K562 (cell line): Measurements from ENCODE around the gene IQCC. TPM values are rescaled to one million over a fixed set of nuclear protein-coding genes. Genes with fewer than 3 reads are reported as not detected.

Source experiments
- CREB1 ChIP-seq, 2 experiments: sonication (generic) in 1 of 2; formaldehyde crosslinking in 1 of 2; IDR thresholded peaks; 2 replicates each; pipeline versions ENCODE4 v1.6.1 to v1.8.0; 2012 to 2022; ENCODE audit warnings: inconsistent platforms in 1 of 2, mild to moderate bottlenecking in 1 of 2, missing genetic modification reagents in 1 of 2, moderate library complexity in 1 of 2
- CREBBP ChIP-seq: IDR thresholded peaks from one replicate; pipeline ENCODE4 v1.6.1; 2012; ENCODE audit warnings: low read depth, mild to moderate bottlenecking, control low read depth, inconsistent platforms, low read length
- HMG20B ChIP-seq: fragments of 250-450 bp; sonication (Bioruptor Pico); IDR thresholded peaks from 2 replicates; pipeline ENCODE4 v1.5.0; 2021; ENCODE audit warnings: mild to moderate bottlenecking
- MYNN ChIP-seq, 2 experiments: sonication (generic); formaldehyde crosslinking in 1 of 2; IDR thresholded peaks; 2 replicates each; pipeline versions ENCODE4 v1.5.0 to v1.6.1; 2016 to 2020; ENCODE audit warnings: antibody characterized with exemption in 1 of 2, missing genetic modification reagents in 1 of 2
- NR2C1 ChIP-seq, 2 experiments: fragments of 450-650 bp; IDR thresholded peaks; 2 replicates each; pipeline ENCODE4 v1.6.1; 2017; ENCODE audit warnings: mild to moderate bottlenecking in 2 of 2, antibody characterized with exemption in 1 of 2, inconsistent platforms in 1 of 2, missing compliant biosample characterization in 1 of 2, missing genetic modification characterization in 1 of 2
- TAF1 ChIP-seq: IDR thresholded peaks from 2 replicates; pipeline ENCODE4 v1.6.1; 2011; ENCODE audit warnings: mild to moderate bottlenecking, low read length, moderate library complexity; ENCODE audit not compliant: insufficient read depth, control insufficient read depth, severe bottlenecking; ENCODE audit errors: extremely low read depth
- TSC22D4 ChIP-seq: fragments of 450-650 bp; IDR thresholded peaks from 2 replicates; pipeline ENCODE4 v1.6.1; 2016; ENCODE audit warnings: missing genetic modification characterization, missing biosample characterization, control low read depth
- ZNF41 ChIP-seq: fragments of 250-450 bp; sonication (Bioruptor Pico); conservative IDR thresholded peaks from 2 replicates; pipeline ENCODE4 v1.4.0; 2020; ENCODE audit warnings: mild to moderate bottlenecking
- ZNF445 ChIP-seq: fragments of 250-450 bp; sonication (Bioruptor Pico); IDR thresholded peaks from 2 replicates; pipeline ENCODE4 v1.4.0; 2020; ENCODE audit warnings: low read depth, mild to moderate bottlenecking, moderate library complexity
- polyA plus RNA-seq, 8 experiments: library from polyadenylated mRNA; depleted of rRNA in 4 of 8; stranded (reverse) in 5 of 8; unstranded in 3 of 8; fragments of >200 nt; fragmentation: Nextera tagmentation in 2 of 8; fragmentation: Illumina TruSeq in 1 of 8; extraction: Ambion mirVana in 2 of 8; extraction: Trizol in 1 of 8; gene quantifications; 2 replicates each; pipeline versions ENCODE4 v1.2.1 to v1.2.3, GENCODE V29; 2011 to 2014; ENCODE audit warnings: inconsistent platforms in 1 of 8, missing spikeins in 1 of 8
- total RNA-seq, 7 experiments: library from RNA; depleted of rRNA in 6 of 7; stranded (reverse); fragments of >200 nt in 6 of 7; fragmentation: Illumina TruSeq in 2 of 7; extraction: Trizol in 2 of 7; gene quantifications; 2 replicates each; pipeline versions ENCODE4 v1.2.1 to v1.2.3, GENCODE V29; 2011 to 2021; ENCODE audit warnings: low replicate concordance in 1 of 7
- TF ChIP-seq, protein P1 (sequence below), 2 experiments: IDR thresholded peaks; 2 replicates each; pipeline ENCODE4 v1.6.1; 2011; ENCODE audit warnings: borderline replicate concordance in 1 of 2, control low read depth in 1 of 2, low read depth in 1 of 2, low read length in 1 of 2, mild to moderate bottlenecking in 1 of 2, mixed read lengths in 1 of 2, moderate library complexity in 1 of 2; ENCODE audit not compliant: insufficient read depth in 1 of 2, insufficient read length in 1 of 2, poor library complexity in 1 of 2, severe bottlenecking in 1 of 2; ENCODE audit errors: extremely low read depth in 1 of 2
- TF ChIP-seq, protein P2 (sequence below): fragments of 450-650 bp; formaldehyde crosslinking; conservative IDR thresholded peaks from 2 replicates; pipeline ENCODE4 v1.4.0; 2022; ENCODE audit warnings: mild to moderate bottlenecking, missing genetic modification characterization

IQCC gene
- total and polyA plus RNA-seq, 9 of the 15 experiments (the other 6 are each of a cell fraction or from before 2014, with no cell fraction given) = 8.1 to 16.5 (median 10.7) TPM

DNA sequence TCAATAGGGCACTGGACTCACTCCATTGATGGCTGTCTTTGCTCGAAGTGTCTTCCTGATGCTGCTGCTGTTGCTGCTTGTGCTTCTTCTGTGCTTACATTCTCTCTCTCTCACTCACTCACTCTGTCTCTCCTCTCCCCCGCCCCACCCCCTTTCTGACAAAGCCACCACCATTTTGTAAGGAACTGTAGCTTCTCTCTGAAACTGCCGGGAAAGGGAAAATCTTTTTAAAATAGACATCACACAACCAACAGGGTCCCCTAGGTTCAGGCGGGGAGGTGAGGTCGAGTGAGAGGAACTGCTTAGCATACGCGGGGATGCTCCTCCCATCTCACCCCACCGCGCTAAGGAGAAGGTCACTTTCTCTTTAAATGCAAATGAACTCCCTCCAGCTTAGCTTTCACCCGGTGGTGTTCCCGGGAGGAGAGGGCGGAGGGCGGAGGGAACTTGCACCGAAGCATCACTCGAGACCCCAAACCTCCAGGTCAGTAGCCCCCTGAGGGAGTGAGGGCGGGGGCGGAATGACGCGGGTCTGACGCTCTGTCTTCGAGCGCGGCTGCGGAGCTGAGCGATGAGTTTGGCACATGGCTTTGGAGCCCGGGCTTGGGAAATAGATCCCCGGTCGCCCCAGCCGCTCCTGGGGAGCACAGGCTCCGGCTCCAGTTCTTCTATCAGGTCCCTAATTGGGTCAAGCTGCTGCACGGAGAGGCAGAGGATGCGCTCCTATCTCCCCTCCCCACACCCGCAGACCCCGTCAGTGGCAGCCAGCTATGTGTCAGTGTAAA is 5.1 kb upstream of the IQCC start, which contains the start of gene CCDC28B (continued):
- TF ChIP-seq MYNN (IDR thresholded peaks at IDR 0.05) = peak; percentile 7; the same call in 1 of the 2 replicates
- TF ChIP-seq MYNN (CRISPR knock-in tag; IDR thresholded peaks at IDR 0.05) = no peak
- peak; percentile 42; the same call in 1 of the 2 replicates for TF ChIP-seq ZNF41 (CRISPR knock-in tag)
- peak; percentile 53; the same call in 1 of the 2 replicates for TF ChIP-seq NR2C1 (IDR thresholded peaks at IDR 0.05)
- TF ChIP-seq NR2C1 (tag; IDR thresholded peaks at IDR 0.05) = peak; percentile 56
- TF ChIP-seq TSC22D4 = no peak
- no peak for TF ChIP-seq CREBBP
- TF ChIP-seq CREB1 (IDR thresholded peaks at IDR 0.05) = peak; percentile 82; the same call in 1 of the 2 replicates
- peak; percentile 79 for TF ChIP-seq CREB1 (CRISPR knock-in tag; IDR thresholded peaks at IDR 0.05)
- TF ChIP-seq, protein P1, sequence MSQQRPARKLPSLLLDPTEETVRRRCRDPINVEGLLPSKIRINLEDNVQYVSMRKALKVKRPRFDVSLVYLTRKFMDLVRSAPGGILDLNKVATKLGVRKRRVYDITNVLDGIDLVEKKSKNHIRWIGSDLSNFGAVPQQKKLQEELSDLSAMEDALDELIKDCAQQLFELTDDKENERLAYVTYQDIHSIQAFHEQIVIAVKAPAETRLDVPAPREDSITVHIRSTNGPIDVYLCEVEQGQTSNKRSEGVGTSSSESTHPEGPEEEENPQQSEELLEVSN (IDR thresholded peaks at IDR 0.05; ENCODE audit: borderline replicate concordance in 1 of 2, extremely low read depth in 1 of 2, insufficient read depth in 1 of 2, insufficient read length in 1 of 2, low read depth in 1 of 2, low read length in 1 of 2, poor library complexity in 1 of 2, severe bottlenecking in 1 of 2) = peak; percentile 97 to 98
- TF ChIP-seq ZNF445 = 0 out of 2 replicates have a peak, but pooled peaks have one; percentile 44
- no peak for TF ChIP-seq HMG20B (CRISPR knock-in tag)
- peak; percentile 39 for TF ChIP-seq TAF1
- TF ChIP-seq, protein P2, sequence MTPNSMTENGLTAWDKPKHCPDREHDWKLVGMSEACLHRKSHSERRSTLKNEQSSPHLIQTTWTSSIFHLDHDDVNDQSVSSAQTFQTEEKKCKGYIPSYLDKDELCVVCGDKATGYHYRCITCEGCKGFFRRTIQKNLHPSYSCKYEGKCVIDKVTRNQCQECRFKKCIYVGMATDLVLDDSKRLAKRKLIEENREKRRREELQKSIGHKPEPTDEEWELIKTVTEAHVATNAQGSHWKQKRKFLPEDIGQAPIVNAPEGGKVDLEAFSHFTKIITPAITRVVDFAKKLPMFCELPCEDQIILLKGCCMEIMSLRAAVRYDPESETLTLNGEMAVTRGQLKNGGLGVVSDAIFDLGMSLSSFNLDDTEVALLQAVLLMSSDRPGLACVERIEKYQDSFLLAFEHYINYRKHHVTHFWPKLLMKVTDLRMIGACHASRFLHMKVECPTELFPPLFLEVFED (CRISPR knock-in tag) = peak; percentile 79
